HCT116 (cell line): ENCODE measurements around the gene KRTAP8-1. TPM values are rescaled to one million over a fixed set of nuclear protein-coding genes. Genes with fewer than 3 reads are reported as not detected.

Experiments
- ATAC-seq: fragments of 200-7000 bp; cut with Tn5 transposase; 2 replicates; pipeline ENCODE4 v1.9.1; 2020; ENCODE audit warnings: mild to moderate bottlenecking, moderate library complexity
- BruUV-seq: library from RNA; stranded (reverse); fragments of 400-500 nt; replicated peaks from 2 replicates; lab custom pipeline; 2021; lab: Mats Ljungman, UMichigan
- CTCF ChIA-PET: fragments of 300-600 bp; sonication (Branson Sonifier 250); formaldehyde crosslinking; loops from one replicate; lab custom pipeline; 2021; ENCODE audit warnings: antibody characterized with exemption; lab: Charles Lee
- POLR2A ChIA-PET: fragments of 300-600, 350-600 bp; sonication (Branson Sonifier 250); formaldehyde crosslinking; loops from one replicate; lab custom pipeline; 2021; ENCODE audit warnings: antibody characterized with exemption; lab: Charles Lee
- RAD21 ChIA-PET, 2 experiments: fragments of 300-600 bp; sonication (Branson Sonifier 250); formaldehyde crosslinking; loops; one replicate each; lab custom pipeline; 2023; ENCODE audit warnings: low total read pairs in 2 of 2; ENCODE audit not compliant: uncharacterized antibody in 2 of 2, unreplicated experiment in 2 of 2, low non-redundant PET in 1 of 2; lab: Charles Lee
- DNase-seq: peaks from one replicate; pipeline ENCODE4 v3.0.0-alpha.2; 2010; ENCODE audit warnings: low read depth, low spot score
- H2AFZ ChIP-seq: fragments of 200-600 bp; shearing (Covaris generic), sonication (generic); 2 replicates; pipeline ENCODE4 v1.6.1; 2017; ENCODE audit warnings: low read depth, mixed run types, mixed read lengths, antibody characterized with exemption, low read length; ENCODE audit not compliant: poor library complexity, severe bottlenecking
- H3K27ac ChIP-seq: 2 replicates; pipeline ENCODE4 v1.5.1; 2012; ENCODE audit warnings: low read depth, low read length
- H3K27me3 ChIP-seq: fragments of 200-600 bp; sonication (generic); 2 replicates; pipeline ENCODE4 v1.6.1; 2016; ENCODE audit warnings: mixed run types, low read length, mixed read lengths; ENCODE audit not compliant: insufficient read depth
- H3K36me3 ChIP-seq, 2 experiments: fragments of 200-500 bp in 1 of 2; fragments of 200-600 bp in 1 of 2; sonication (Bioruptor generic) in 1 of 2; sonication (generic) in 1 of 2; 2 replicates each; pipeline versions ENCODE4 v1.5.1 to v1.6.1; 2014 to 2016; ENCODE audit warnings: low read length in 2 of 2, inconsistent platforms in 1 of 2, mixed read lengths in 1 of 2, mixed run types in 1 of 2; ENCODE audit not compliant: insufficient read depth in 2 of 2, control insufficient read depth in 1 of 2
- H3K4me1 ChIP-seq, 2 experiments: fragments of 200-600 bp in 1 of 2; sonication (generic) in 1 of 2; 2 replicates each; pipeline versions ENCODE4 v1.5.1 to v1.6.1; 2012 to 2017; ENCODE audit warnings: low read length in 2 of 2, inconsistent platforms in 1 of 2, mild to moderate bottlenecking in 1 of 2, mixed read lengths in 1 of 2, mixed run types in 1 of 2, moderate library complexity in 1 of 2; ENCODE audit not compliant: insufficient read depth in 2 of 2, control insufficient read depth in 1 of 2
- H3K4me2 ChIP-seq: fragments of 200-600 bp; sonication (generic); 2 replicates; pipeline ENCODE4 v1.6.1; 2017; ENCODE audit warnings: mixed run types, low read length, mixed read lengths
- H3K4me3 ChIP-seq, 2 experiments: fragments of 200-600 bp in 1 of 2; sonication (generic) in 1 of 2; replicated peaks in 1 of 2; 2 replicates each; pipeline ENCODE4 v1.5.1; 2011 to 2016; ENCODE audit warnings: low read length in 2 of 2, control low read depth in 1 of 2, low read depth in 1 of 2, mild to moderate bottlenecking in 1 of 2, mixed read lengths in 1 of 2, mixed run types in 1 of 2
- H3K79me2 ChIP-seq: fragments of 200-600 bp; sonication (generic); 2 replicates; pipeline ENCODE4 v1.6.1; 2017; ENCODE audit warnings: mild to moderate bottlenecking, mixed run types, low read length, moderate library complexity, mixed read lengths; ENCODE audit not compliant: insufficient read depth
- H3K9ac ChIP-seq: fragments of 200-600 bp; sonication (generic); 2 replicates; pipeline ENCODE4 v1.6.1; 2016; ENCODE audit warnings: low read length, mixed read lengths
- H3K9me2 ChIP-seq: fragments of 200-600 bp; sonication (generic), shearing (Covaris generic); 2 replicates; pipeline ENCODE4 v1.6.1; 2017; ENCODE audit warnings: mixed run types, mild to moderate bottlenecking, moderate library complexity; ENCODE audit not compliant: insufficient read depth
- H3K9me3 ChIP-seq, 2 experiments: fragments of 200-500 bp in 1 of 2; fragments of 200-600 bp in 1 of 2; sonication (Bioruptor generic) in 1 of 2; sonication (generic) in 1 of 2; 2 replicates each; pipeline ENCODE4 v1.6.1; 2014 to 2017; ENCODE audit warnings: low read length in 2 of 2, mixed read lengths in 2 of 2, inconsistent platforms in 1 of 2, low read depth in 1 of 2, mild to moderate bottlenecking in 1 of 2, mixed run types in 1 of 2, moderate library complexity in 1 of 2; ENCODE audit not compliant: control insufficient read depth in 1 of 2, insufficient read depth in 1 of 2
- H4K20me1 ChIP-seq: fragments of 200-600 bp; sonication (generic), shearing (Covaris generic); 2 replicates; pipeline ENCODE4 v1.6.1; 2017; ENCODE audit warnings: mixed run types, mild to moderate bottlenecking, moderate library complexity; ENCODE audit not compliant: insufficient read depth
- EZH2 ChIP-seq: fragments of 200-600 bp; sonication (generic); IDR thresholded peaks from 2 replicates; pipeline ENCODE4 v1.6.1; 2017; ENCODE audit warnings: antibody characterized with exemption, mixed run types
- EZH2phosphoT487 ChIP-seq: fragments of 200-600 bp; IDR thresholded peaks from 2 replicates; pipeline ENCODE4 v1.6.1; 2018; ENCODE audit warnings: antibody characterized with exemption, borderline replicate concordance
- JUND ChIP-seq: IDR thresholded peaks from 2 replicates; pipeline ENCODE4 v1.6.1; 2012
- POLR2AphosphoS5 ChIP-seq: IDR thresholded peaks from 2 replicates; pipeline ENCODE4 v1.6.1; 2011; ENCODE audit warnings: mild to moderate bottlenecking, low read depth, low read length, moderate library complexity
- RAD21 ChIP-seq: IDR thresholded peaks from 2 replicates; pipeline ENCODE4 v1.6.1; 2012; ENCODE audit warnings: low read depth, mild to moderate bottlenecking
- YY1 ChIP-seq: IDR thresholded peaks from 2 replicates; pipeline ENCODE4 v1.6.1; 2011; ENCODE audit warnings: low read length, low read depth, moderate library complexity, mild to moderate bottlenecking; ENCODE audit not compliant: insufficient replicate concordance; ENCODE audit errors: extremely low read depth
- intact Hi-C: fragments of 100-400 bp; cut with micrococcal nuclease; formaldehyde crosslinking; loops from 2 replicates; pipeline ENCODE4 v1.10.0; 2022
- total RNA-seq: library from RNA; stranded (reverse); gene quantifications from one replicate; pipeline ENCODE4 v1.2.1, GENCODE V29; 2021; ENCODE audit not compliant: unreplicated experiment
- TF ChIP-seq, protein P1 (sequence below): IDR thresholded peaks from 2 replicates; pipeline ENCODE4 v1.6.1; 2012
- TF ChIP-seq, protein P2 (sequence below), 3 experiments: fragments of 200-600 bp in 1 of 3; sonication (generic) in 1 of 3; IDR thresholded peaks in 2 of 3; conservative IDR thresholded peaks in 1 of 3; 2 replicates each; pipeline ENCODE4 v1.5.1; 2012 to 2017; ENCODE audit warnings: low read depth in 2 of 3, low read length in 2 of 3, antibody characterized with exemption in 1 of 3, borderline replicate concordance in 1 of 3, control low read depth in 1 of 3, mild to moderate bottlenecking in 1 of 3, mixed read lengths in 1 of 3, mixed run types in 1 of 3, moderate library complexity in 1 of 3; ENCODE audit not compliant: insufficient read depth in 1 of 3
- TF ChIP-seq, protein P3 (sequence below): IDR thresholded peaks from 2 replicates; pipeline ENCODE4 v1.6.1; 2012; ENCODE audit warnings: low read depth

KRTAP8-1 gene
- total RNA-seq, 1 experiment from 2014 or later: not detected

DNA sequence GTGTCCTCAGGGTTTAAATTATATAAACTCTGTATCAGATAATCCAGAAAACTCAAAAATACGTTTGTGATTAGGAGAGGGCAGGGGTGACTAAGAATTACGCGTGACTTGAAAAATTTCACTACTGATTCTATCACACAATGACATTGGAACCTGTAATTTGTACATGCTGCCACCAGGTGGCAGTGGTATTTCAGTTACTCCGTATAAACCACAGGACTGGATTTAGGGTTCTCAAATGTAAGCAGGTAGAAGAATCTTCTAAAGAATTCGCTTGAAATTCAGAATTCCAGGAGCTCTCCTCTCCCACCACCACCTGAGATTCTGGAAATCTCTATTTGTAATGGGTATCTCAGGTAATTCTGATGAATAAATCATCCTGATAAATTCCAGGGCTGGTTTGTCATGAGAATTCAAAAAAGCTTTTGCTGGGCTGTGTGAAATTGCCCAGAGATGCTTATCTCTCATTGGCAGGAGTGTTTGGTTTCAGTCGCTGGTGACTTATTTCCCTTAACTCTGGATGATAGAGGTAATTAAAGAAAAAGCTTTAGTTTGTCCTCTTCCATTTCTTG, 18.2 kb upstream of the KRTAP8-1 start:
- Histone ChIP-seq H3K9me3 (peaks cover 0 to 25% of the 10 kb centered on the region in 2 experiments; a peak in 2 of 4 replicates), H3K4me2 (no peak overlapping the region), H4K20me1 (no peaks in the 10 kb centered on the region), H3K9me2 (no peaks in the 10 kb centered on the region), H3K79me2 (no peaks in the 10 kb centered on the region), H3K4me1 (no peaks in the 10 kb centered on the region), H3K36me3 (no peaks in the 10 kb centered on the region), H3K27me3 (no peaks in the 10 kb centered on the region), H2AFZ (no peak overlapping the region), H3K9ac (no peak overlapping the region), H3K27ac (no peak overlapping the region), H3K4me3 (no peak overlapping the region)
- ATAC-seq: no peak
- no TSS peak for BruUV-seq
- peak; percentile 3 for DNase-seq
- intact Hi-C loops: loop anchor here (1.0 kb wide), 1 partner anchor 255 kb away; no protein-coding TSS in a partner anchor
- TF ChIP-seq, protein P1, sequence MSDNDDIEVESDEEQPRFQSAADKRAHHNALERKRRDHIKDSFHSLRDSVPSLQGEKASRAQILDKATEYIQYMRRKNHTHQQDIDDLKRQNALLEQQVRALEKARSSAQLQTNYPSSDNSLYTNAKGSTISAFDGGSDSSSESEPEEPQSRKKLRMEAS: no peak
- TF ChIP-seq RAD21 (peak; percentile 26; the same call in 1 of the 2 replicates), EZH2 (no peak), EZH2phosphoT487 (no peak), JUND (no peak), YY1 (no peak), POLR2AphosphoS5 (no peak)
- TF ChIP-seq, protein P2, sequence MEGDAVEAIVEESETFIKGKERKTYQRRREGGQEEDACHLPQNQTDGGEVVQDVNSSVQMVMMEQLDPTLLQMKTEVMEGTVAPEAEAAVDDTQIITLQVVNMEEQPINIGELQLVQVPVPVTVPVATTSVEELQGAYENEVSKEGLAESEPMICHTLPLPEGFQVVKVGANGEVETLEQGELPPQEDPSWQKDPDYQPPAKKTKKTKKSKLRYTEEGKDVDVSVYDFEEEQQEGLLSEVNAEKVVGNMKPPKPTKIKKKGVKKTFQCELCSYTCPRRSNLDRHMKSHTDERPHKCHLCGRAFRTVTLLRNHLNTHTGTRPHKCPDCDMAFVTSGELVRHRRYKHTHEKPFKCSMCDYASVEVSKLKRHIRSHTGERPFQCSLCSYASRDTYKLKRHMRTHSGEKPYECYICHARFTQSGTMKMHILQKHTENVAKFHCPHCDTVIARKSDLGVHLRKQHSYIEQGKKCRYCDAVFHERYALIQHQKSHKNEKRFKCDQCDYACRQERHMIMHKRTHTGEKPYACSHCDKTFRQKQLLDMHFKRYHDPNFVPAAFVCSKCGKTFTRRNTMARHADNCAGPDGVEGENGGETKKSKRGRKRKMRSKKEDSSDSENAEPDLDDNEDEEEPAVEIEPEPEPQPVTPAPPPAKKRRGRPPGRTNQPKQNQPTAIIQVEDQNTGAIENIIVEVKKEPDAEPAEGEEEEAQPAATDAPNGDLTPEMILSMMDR (IDR thresholded peaks at IDR 0.05 in 2 of 3, conservative IDR thresholded peaks at IDR 0.05 in 1 of 3; ENCODE audit: borderline replicate concordance in 1 of 3, insufficient read depth in 1 of 3, low read depth in 2 of 3, low read length in 2 of 3): peak in 2 of 3 experiments; percentile 48 to 72; a peak in 4 of 6 replicates
- TF ChIP-seq, protein P3, sequence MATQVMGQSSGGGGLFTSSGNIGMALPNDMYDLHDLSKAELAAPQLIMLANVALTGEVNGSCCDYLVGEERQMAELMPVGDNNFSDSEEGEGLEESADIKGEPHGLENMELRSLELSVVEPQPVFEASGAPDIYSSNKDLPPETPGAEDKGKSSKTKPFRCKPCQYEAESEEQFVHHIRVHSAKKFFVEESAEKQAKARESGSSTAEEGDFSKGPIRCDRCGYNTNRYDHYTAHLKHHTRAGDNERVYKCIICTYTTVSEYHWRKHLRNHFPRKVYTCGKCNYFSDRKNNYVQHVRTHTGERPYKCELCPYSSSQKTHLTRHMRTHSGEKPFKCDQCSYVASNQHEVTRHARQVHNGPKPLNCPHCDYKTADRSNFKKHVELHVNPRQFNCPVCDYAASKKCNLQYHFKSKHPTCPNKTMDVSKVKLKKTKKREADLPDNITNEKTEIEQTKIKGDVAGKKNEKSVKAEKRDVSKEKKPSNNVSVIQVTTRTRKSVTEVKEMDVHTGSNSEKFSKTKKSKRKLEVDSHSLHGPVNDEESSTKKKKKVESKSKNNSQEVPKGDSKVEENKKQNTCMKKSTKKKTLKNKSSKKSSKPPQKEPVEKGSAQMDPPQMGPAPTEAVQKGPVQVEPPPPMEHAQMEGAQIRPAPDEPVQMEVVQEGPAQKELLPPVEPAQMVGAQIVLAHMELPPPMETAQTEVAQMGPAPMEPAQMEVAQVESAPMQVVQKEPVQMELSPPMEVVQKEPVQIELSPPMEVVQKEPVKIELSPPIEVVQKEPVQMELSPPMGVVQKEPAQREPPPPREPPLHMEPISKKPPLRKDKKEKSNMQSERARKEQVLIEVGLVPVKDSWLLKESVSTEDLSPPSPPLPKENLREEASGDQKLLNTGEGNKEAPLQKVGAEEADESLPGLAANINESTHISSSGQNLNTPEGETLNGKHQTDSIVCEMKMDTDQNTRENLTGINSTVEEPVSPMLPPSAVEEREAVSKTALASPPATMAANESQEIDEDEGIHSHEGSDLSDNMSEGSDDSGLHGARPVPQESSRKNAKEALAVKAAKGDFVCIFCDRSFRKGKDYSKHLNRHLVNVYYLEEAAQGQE: no peak
- RAD21 ChIA-PET: no interaction called here
- POLR2A ChIA-PET: no interaction called here
- CTCF ChIA-PET: no interaction called here
